Measurements from ENCODE around the gene PARP11.
"Not testable (repeated sequence)": the region's sequence is repeated elsewhere in the genome, so short reads cannot be mapped to it uniquely, and the experiment has no call there.

The PARP11 gene

DNA sequence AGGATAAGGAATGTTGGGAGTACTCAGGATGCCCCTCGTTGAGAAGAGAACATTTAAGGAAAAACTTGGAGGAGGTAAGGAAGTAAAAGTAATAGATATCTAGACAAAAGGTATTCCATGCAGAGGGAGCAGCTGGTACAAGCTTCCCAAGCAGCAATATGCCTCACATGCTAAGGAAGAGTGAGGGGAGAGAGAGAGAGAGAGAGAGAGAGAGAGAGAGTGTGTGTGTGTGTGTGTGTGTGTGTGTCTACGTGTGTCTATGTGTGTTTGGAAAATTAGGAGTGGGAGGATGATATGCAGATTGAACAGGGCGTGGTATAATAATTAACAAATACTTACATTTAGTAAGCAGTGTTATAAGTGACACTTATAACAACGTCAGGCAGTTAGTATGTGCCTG, 9.2 kb upstream of the PARP11 start:
- DNase-seq: no peak

DNA sequence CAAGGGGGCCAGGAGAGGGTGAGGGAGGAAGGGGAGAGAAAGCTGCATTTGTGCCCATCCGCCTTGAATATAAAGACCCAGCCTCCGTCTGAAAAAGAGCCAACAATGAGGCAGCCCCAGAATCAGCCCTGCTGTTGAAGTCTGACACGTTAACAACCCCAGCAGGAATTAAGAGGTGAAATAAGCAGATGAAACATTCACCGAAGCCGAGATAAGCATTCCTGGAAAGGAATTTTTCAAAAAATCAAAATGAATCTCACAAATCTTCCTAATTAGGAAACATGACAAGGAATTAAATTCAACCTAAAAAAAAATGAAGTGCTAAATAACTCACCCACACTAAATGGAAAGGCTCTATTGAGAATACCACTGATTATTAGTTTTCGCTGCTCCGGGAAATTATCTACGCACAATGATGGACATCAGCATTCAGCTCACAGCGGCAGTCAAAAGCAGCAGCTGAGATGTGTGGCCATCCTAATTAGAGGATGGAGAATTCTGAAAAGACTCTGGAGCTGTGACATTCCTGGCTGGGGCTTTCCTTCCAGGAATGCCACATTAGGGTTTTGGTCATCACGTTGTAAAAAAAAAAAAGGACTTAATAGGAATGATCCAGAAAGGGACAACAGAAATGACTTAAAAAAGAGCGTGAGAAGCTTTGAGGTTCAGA, 8.2 kb upstream of the PARP11 start:
- no peak for DNase-seq

DNA sequence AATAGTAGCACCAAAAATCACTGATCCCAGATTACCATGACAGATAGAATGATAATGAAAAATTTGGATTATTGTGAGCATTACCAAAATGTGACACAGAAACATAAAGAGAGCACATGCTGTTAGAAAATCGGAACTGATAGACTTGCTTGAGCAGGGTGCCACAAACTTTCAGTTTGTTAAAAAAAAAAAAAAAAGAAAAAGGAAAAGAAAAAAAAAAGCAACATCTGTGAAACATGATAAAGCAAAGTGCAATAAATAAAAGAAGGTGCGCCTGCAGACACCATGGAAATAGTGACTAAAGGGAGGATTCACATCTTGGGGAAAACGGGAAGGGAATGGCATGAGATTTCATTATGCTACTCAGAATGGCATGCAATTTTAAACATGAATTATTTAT, 6.6 kb upstream of the PARP11 start:
- no peak for DNase-seq

DNA sequence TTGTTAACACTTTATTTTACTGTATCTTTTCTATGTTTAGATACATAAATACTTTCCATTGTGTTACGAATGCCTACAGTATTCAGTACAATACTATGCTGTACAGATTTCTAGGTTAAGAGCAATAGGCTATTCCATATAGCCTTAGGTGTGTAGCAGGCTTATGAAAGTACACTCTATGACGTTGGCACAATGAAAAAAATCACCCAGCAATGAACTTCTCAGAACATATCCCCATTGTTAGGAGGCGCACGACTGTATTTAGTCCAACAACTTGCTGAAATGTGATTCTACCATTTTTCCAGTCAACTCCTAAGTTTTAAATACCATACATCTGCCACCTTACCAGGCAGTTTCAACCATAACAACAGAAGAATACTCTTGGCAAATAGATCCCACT, 1.8 kb downstream of the PARP11 start:
- no peak for DNase-seq

DNA sequence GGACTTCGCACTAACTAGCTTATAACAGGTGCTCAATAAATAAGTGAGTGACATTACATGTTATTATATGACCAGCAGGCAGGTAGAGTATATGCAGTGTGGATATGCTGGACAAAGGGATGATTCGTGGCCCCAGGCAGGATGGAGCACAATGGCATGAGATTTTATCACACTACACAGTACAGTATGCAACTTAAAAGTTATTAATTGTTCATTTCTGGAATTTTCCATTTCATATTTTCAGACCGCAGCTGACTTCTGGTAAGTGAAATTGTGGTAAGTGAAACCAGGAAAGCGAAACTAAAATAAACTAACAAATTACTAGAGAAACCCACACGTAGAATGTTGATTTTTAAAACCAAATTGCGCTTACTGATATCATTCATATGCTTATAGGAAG, 3.3 kb downstream of the PARP11 start:
- DNase-seq: peak; percentile 44

DNA sequence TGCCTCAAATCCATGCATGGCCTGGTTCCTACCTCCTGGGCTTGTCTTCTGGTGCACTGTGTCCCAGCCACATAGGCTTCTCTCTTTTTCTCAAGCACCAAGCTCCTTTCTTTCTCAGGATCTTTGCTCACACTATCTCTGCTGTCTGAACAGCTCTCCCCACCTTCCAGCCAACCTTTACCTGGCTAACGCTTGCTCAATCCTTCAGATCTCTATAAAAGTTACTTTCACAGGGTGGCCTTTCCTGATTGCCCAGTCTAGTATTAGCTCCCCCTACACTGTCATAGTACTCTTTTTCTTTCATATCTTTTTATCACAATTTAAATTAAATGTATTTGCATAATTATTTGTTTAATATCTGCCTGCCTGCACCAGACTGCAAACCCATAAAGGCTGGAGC, 3.8 kb downstream of the PARP11 start:
- no peak for DNase-seq

DNA sequence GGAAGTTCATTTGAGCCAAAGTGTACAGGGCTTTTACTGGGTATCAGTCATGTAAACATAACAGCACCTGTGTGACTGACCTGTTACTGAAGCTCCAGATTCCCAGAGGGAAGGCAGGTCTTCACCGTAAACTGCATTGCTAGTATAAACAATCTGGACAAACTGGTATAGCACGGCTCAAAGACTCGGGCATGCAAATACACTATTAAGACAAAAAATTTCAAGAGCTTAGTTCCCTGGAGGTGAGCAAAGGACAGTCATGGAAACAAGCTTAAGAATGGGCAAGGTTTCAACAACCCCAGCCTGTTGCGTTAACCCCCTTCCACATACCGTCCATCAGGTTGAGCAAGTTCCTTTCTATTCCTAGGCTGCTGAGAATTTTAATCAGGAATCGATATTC, 9.4 kb downstream of the PARP11 start:
- no peak for DNase-seq

DNA sequence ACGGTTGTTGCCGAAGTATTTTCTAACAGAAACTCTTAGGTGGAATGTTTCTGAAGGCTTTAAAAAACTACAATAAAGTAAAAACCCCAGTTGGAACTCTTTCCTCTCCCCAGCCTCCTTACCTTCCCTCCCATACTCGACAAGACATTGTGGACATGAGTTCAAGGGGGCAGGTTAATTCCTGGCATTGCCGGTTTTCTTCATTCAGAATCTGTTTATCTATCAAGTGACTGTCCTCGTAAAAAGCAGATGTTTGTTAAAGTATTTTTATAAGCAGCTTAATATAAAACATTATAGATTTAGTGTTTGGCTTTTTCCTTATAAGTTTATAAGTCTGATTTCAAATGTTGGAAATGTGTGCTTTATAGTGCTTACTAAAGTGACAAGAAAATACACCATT, 30.7 kb downstream of the PARP11 start:
- DNase-seq: no peak

DNA sequence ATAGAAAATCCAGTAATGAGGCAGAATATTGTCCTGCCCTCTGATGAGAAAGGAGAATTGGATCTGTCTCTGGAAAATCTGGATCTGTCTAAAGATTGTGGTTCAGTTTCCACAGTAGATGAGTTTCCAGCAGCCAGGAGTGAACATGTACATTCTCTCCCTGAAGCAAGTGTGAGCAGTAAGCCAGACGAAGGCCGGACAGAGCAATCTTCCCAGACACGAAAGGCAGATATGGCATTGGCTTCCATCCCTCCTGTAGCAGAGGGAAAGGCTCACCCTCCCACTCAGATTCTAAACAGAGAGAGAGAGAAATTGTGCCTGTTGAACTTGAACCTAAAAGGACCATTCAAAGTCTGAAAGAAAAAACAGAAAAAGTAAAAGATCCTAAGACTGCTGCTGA, 31.4 kb downstream of the PARP11 start:
- DNase-seq: no peak

DNA sequence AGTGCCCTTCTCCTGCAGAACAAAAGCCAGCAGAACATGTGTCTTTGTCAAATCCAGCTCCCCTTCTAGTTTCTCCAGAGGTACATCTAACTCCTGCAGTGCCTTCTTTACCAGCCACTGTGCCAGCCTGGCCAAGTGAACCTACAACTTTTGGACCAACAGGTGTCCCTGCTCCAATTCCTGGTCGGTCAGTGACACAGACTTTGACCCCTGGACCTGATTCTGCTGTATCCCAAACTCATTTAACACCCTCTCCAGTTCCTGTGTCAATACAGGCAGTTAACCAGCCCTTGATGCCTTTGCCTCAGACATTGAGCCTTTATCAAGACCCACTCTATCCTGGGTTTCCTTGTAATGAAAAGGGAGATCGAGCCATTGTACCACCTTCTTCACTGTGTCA, 32.4 kb downstream of the PARP11 start:
- DNase-seq: not testable (repeated sequence)

DNA sequence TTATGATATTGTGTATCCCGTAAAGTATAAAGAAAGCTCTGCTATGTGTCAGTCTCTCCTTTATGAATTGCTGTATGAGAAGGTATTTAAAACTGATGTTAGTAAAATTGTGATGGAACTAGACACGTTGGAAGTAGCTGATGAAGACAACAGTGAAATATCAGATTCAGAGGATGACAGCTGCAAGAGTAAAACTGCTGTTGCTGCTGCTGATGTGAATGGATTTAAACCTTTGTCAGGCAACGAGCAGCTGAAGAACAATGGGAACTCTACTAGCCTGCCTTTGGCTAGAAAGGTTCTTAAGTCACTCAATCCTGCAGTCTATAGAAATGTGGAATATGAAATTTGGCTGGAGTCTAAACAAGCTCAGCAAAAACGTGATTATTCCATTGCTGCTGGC, 33.5 kb downstream of the PARP11 start:
- not testable (repeated sequence) for DNase-seq

DNA sequence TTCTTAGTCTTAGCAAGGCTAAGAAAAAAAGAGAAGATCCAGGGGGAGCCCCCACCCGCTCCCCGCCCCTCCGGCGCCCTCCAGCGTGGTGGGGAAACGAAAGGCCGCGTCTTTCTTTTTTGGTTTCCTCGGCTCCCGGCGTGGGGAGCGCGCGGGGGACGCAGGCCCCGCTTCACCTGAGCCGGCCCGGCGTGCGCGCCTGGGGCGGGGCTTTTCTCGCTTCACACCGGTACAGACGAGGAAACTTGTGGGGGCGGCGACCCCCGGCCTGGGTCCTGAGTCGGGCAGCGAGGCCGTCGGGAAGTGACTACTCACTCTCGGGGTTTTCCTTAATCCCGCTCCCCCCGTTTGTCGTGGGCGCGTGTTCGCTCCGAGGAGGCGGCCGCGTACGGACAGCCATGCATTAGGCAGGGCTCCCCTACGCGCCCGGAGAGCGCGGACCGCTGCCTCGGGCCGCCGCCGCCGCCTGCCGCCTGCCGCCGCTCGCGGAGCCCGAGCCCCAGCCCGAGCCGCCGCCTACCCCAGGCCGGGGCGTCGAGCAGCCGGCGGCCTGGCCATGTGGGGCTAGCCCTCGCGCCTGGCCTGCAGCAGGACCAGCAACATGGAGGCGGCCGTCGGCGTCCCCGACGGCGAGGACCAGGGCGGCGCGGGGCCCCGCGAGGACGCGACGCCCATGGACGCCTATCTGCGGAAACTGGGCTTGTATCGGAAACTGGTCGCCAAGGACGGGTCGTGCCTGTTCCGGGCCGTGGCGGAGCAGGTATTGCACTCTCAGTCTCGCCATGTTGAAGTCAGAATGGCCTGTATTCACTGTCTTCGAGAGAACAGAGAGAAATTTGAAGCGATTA, 34.3 kb downstream of the PARP11 start:
- DNase-seq: not testable (repeated sequence)

DNA sequence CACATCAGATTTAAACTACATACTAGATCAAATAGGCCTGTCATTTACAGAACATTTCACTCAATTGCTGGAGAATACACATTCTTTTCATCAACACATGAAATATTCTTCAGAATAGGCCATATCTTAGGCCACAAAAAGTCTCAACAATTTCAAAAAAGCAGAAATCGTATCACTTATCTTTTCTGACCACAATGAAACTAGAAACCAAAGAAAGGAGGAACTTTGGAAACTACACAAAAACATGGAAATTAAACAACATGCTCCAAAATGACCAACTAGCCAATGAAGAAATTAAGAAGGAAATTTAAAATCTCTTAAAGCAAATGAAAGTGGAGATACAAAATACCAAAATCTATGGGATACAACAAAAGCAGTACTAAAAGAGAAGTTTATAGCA, 35.1 kb downstream of the PARP11 start:
- no peak for DNase-seq

DNA sequence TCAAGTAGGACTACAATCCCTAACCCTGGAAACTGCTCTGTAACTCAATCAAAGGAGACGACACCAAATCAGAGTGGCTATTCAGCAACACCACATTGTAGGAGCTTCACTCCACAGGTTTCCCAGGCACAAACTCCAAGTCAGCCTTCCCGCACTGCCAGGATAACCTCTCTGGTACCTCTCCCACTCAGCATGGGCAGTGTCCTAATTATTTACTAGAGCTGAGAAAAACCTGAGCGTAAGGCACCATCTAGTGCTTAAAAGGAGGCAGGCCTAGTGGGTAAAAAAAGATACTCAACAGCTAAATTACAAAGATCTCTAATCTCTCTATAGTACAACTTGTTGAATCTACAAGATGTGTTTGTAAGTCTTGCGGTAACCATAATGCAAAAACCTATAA, 36.1 kb downstream of the PARP11 start:
- no peak for DNase-seq

DNA sequence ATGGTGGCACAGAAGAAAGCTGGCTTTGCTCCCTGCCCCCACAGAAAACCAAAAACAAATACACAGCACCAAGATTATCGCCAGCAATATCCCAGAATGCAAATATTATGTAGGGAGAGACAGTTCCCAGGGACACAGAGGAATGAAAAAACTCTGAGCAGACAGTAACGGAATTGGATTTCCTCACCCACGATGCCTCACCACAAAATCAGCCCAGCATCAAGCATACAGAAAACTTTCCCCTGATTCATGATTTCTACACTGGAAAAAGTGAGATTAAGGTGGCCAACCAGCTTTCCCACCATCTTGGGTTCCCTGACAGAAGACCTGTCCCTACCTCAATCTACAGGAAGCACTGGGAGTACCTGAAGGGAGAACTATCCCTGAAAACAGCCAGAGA, 36.6 kb downstream of the PARP11 start:
- DNase-seq: no peak

DNA sequence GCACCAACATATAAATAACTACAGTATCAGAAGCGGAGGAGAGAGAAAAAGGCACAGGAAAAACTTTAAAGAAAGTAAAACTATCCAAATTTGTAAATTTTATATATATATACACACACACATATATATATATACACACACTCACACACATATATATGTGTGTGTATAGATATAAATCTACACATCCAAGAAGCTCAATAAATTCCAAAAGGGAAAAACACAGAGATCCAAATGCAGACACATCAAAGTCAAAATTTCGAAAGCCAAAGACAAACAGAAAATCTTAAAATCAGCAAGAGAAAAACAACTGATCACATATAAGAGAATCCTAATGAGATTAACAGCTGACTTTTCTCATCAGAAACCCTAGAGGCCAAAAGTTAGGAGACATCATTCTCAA, 37.3 kb downstream of the PARP11 start:
- DNase-seq: no peak

DNA sequence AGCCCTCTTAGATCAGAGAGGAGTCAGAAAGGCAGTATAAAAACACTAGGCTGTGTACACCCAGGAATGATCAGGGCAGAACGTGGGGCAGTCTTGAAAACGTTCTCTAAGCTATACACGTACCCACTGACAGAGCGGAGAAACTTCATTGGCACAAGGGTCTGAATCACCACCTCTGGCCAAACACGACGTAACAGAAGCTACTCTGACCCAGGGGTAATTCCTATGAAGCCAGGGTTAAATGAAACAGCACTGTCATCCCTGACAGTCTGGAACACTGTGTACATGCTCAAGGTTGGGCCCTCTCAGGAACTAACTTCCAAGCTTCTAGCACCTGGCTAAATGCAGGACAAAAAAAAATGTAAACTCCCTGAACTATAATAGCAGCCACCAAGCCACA, 38.4 kb downstream of the PARP11 start:
- no peak for DNase-seq

DNA sequence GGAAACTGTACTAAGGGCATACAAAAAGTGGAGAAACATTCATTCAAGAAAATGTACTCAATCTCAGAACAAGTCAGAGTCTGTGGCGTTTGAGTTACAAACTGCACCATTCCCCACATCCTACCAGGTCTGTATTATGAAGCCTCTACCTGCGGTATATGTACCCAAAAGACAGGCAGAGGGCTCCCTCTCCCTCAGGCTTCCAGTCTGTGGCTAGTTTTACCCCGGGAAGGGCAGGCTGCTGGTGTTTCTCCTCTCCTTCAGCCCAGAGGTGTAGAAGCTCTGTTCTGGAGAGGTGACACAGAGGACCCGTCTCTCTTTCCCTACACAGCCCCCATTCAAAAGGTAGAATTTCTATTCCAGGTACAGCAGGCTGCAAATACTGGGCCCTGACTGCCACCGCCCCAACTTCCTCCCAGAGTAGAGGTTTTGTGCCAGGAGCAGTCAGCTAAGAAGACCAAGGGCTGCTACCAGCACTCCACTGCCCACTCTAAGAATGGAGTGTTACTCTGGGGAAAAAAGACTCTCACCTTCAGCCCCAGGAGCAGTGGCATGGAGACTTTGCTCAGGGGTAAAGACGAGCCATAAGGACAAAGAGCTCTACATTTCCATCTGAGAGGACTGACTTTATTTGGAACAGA, 39.4 kb downstream of the PARP11 start:
- DNase-seq: no peak

DNA sequence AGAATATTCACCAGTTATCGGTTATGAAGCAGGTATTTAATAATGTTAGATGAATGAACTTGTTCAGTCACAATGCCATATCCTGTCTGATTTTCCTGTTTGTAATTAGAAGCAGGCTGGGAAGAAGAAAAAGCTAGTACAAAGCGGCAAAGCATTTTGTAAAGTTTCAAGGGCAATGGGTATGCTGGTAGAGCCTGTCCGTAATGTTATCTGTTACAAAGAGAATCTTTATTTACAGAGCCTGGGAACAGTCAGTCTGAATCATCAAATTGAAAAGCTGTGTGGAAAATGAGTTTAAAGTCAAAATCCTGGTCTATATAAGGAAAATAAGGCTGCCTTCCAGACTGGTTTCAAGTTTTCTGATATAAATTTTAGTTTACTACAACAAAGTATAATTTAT, 40.5 kb downstream of the PARP11 start:
- no peak for DNase-seq

DNA sequence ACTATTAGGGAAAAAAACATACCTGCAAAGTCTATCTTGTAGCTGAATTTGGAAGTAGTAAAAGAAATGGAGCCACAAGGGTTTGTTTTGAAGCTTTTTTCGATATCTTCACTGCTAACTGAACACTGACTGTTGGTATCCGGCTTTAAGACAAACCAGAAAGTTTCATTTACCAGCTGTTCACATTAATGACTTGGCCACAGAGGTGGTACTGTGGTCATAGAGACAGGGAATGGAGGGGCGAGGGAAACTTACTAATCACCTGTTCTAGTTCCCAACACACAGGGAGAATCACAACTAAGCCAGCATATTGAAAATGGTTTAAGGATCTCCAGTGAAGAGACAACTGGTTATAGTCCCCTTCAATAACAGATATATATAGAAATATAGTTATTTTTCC, 44.3 kb downstream of the PARP11 start:
- no peak for DNase-seq

DNA sequence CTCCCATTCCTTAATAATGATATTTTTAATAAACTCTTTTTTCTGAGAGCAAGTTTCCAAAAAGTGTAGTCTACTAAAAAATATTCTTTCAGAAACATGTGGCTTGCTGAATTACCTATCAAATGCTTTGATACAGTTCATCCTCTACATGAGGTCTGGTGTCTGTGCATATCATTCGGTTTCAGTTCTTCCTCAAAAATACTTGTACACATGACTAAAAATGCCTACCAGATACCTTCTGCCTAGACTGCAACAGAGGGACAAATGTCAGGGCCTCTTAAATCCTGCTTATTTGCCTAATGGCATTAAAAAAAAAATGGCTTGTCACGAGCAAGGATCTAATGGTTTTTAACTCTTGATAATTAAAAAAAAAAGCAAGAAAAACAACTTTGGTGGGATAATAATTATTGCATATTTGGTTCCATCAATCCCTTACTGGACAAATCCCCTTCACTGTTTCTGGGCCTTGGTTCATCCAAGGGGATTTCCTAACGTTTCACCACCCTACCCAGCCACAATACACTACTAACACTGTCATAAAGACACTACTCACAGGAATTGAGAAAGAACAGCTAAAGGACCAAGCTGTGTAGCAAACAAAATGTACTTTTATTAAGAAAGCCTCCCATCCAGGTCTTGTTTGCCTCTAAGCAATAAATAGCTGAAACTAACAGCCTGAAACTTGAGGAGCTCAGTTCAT, 45.7 kb downstream of the PARP11 start:
- DNase-seq: no peak

DNA sequence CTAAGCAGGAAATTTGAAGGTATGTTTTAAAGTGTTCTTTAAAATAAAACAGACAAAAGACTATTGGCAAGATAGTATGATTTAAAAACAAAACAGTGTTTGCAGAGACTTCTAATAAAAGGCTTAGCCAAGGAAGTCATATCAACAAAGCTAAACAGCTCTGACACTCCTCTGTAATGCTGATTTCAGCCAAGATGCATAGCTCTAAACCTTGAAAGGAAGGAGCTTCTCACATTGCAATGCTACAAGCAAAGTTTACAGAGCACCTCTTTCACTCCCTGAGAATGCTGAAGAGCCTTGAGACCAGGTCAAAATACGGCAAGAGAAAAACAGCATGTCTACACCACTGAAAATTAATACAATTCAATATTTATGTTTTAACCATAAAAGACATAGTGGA, 51.8 kb downstream of the PARP11 start:
- no peak for DNase-seq

DNA sequence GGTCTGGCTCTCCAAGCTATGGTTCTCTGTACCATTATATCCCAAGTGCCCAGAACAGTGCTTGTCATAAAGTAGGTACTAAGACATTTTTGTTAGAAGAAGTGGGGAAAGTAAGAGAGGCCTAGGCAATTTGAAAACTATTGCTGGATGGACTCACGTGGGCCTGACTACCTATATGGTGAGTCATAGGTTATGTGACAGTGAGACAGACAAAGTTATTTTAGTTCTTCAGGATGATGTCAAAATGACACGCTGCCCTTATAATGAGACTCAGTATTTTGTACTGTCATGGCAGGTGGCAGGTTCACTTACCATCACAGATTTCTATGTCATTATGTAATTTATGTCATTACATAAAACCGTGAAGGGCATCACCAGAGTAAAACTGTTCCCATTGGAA, 53.1 kb downstream of the PARP11 start:
- DNase-seq: no peak

DNA sequence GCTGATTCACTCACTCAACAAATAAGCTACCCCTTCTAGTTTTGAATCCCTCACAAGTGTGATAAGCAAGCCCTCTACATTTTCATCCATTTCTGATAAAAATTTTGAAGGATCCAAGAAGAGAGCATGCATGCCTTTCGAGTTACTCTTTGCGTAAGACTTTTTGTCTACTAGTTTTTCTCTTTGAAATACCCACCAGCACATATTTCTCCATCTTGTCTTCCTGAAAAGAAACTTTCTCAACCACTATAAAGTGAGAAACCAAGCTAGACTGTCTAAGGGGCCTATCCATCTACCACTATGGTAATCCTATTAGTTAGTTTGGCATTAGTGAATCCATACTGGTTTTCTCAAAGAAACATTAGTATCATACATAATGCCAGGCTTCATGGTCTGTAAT, 56.9 kb downstream of the PARP11 start:
- DNase-seq: no peak
